GM19324 (cell line): Measurements from ENCODE around the gene SMYD4.
"Not testable (repeated sequence)": the region's sequence is repeated elsewhere in the genome, so short reads cannot be mapped to it uniquely, and the experiment has no call there.

Experiments
- ATAC-seq: cut with Tn5 transposase; IDR thresholded peaks from one replicate; pipeline ENCODE4 v1.9.1; 2021; ENCODE audit warnings: mild to moderate bottlenecking, moderate library complexity; ENCODE audit not compliant: unreplicated experiment, low FRiP score

The SMYD4 gene

DNA sequence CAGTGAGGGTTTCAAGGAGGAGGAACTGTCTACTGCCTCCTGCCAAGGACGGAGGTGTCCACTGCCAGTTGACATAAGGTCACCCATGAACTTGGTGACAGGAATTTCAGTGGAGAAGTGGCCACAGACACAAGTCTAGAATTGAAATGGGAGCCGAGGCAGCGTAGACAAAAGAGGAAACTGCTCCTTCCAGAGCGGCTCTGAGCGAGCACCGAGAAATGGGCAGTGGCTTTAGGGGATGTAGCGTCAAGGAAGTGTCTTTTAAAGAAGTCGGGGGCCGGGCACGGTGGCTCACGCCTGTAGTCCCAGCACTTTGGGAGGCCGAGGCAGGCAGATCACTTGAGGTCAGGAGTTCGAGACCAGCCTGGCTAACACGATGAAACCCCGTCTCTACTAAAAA, 70.9 kb downstream of the SMYD4 start:
- no peak for ATAC-seq

DNA sequence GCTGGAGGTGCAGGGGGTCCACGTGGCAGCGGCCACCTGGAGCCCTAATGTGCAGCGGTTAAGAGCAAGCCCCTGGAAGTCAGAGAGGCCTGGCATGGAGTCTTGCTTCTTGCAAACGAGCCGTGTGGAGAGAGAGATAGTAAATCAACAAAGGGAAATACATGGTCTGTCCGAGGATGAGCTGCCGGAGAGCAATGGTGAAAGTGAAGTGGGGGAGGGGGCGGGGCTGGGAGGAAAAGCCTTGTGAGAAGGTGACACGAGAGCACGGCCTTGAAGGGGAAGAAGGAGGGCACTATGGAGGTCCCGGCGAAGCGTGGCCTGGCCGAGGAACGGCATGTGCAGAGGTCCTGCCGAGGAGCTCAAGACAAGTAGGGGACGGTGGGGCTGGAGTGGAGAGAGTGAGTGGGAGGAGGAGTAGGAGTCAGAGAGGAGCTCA, 73.9 kb downstream of the SMYD4 start:
- ATAC-seq: no peak

DNA sequence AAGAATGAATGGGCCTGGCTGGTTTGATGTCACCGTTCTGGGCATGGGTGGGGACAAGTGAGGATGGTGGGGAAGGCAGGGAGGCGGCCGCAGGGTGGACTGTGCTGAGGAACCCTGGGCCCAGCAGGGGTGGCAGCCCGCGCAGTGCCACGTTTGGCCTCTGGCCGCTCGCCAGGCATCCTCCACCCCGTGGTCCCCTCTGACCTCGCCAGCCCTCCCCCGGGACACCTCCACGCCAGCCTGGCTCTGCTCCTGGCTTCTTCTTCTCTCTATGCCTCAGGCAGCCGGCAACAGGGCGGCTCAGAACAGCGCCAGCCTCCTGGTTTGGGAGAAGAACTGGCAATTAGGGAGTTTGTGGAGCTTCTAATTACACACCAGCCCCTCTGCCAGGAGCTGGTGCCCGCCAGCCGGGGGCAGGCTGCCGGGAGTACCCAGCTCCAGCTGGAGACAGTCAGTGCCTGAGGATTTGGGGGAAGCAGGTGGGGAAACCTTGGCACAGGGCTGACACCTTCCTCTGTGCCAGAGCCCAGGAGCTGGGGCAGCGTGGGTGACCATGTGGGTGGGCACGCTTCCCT, 74.4 kb downstream of the SMYD4 start:
- ATAC-seq: no peak

DNA sequence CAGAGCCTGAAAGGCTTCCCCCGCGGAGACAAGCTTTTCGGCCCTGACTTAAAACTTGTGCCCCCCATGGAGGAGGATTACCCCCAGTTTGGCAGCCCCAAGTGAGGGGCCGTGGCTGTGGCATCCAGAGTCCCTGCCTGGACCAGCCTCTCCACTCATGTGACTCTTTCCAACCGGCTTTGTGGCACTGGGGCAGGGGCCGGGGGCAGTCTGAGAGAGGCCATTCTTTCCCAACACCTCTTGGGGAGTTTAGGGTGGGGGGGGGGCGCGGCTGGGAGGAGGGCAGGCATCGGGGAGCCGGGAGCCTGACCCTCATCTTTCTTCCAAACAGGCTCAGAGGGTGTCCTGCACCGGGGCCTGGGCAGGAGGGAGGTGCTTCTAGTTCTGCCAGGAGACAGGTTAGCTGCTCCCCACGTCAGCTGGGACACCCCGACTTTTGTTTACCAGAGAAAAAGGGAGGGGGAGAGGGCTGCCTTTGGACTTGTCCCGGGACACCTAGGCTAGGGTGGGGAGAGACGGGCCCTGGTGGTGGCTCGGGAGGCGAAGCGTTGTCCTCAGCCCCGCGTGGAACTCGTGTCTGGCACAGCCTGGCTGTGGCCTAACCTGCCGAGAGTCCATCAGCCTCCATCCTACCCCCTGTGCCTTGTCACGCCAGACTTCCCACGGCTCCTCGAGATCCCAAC, 75.1 kb downstream of the SMYD4 start:
- no peak for ATAC-seq

DNA sequence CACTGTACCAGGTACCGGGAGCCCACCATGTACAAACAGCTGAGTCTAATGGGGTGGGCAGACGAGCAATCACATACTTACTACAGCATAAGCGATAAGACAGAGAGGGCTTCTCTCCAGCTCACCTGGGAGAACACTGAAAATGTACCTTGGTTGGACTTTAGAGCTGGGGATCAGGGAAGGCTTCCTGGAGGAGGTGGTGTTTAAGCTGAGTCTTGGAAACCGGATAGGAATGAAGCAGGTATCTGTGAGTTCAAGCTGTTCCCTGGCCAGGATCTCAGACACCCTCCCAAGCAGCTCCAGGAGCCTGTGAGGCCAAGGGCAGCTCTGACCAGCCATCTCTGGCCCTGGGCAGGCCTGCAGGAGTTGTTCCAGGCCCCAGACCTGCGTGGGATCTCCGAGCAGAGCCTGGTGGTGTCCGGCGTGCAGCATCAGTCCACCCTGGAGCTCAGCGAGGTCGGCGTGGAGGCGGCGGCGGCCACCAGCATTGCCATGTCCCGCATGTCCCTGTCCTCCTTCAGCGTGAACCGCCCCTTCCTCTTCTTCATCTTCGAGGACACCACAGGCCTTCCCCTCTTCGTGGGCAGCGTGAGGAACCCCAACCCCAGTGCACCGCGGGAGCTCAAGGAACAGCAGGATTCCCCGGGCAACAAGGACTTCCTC, 75.8 kb downstream of the SMYD4 start:
- ATAC-seq: no peak

DNA sequence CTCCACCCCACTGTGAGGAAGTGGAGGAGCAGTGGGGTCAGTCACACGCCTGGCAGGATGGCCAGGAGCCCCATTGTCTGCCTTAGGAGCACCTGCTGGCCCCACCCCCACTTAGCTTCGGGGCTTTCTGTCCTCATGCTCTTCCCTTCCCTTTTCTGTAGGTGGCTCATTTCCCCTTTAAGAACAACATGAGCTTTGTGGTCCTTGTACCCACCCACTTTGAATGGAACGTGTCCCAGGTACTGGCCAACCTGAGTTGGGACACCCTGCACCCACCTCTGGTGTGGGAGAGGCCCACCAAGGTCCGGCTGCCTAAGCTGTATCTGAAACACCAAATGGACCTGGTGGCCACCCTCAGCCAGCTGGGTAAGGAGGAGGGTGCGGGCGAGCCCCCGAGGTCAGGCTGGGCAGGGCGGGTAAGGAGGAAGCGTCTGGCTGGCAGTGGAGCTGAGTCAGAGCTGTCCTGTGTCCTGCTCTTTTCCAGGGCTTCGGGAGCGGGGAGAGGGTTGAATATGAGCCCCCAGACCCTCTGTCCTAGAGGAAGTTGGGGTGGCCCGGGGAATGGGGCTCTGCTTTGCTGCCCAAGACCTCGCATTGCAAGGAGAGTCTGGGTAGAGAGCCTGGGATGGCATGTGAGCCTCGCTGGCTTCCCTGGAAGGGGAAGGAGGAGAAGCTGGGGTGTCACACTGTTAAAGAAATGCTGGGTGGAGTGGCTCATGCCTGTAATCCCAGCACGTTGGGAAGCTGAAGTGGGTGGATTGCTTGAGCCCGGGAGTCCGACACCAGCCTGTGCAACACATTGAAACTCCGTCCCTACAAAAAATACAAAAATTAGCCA, 77.1 kb downstream of the SMYD4 start:
- no peak for ATAC-seq

DNA sequence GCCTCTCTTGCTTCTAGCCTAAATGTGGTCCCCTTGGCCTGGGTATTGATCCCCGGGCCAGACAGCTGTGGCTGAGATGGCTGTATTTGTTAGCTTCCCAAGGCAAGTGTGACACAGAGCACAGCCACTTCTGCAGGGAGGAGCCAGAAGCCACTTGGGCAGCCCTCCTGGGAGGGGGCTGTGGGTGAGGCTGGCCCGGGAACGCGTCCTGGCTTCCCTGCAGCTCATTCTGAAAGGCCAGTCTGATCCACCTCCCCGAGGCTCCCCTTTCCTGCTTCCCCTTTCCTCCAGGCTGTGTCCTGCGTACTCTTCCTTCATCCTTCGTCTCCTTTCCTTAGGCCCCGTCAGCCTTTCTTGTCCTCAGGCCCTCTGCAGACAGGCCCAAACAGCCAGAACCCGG, 79.1 kb downstream of the SMYD4 start:
- no peak for ATAC-seq

DNA sequence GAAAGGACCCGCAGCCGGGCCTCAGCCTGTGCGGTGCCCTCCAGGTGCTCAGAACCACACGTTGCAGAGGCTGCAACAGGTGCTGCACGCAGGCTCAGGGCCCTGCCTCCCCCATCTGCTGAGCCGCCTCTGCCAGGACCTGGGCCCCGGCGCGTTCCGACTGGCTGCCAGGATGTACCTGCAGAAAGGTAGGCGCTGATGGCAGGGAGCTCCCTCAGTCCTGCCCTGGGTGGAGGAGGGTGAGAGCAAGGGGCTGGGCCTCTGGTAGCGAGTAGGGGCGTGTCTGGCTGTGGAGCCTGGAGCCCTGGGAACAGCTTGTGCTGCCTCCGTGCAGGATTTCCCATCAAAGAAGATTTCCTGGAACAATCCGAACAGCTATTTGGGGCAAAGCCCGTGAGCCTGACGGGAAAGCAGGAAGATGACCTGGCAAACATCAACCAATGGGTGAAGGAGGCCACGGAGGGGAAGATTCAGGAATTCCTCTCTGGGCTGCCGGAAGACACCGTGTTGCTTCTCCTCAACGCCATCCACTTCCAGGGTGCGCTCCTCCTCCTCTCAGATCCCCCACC, 82.6 kb downstream of the SMYD4 start:
- no peak for ATAC-seq

DNA sequence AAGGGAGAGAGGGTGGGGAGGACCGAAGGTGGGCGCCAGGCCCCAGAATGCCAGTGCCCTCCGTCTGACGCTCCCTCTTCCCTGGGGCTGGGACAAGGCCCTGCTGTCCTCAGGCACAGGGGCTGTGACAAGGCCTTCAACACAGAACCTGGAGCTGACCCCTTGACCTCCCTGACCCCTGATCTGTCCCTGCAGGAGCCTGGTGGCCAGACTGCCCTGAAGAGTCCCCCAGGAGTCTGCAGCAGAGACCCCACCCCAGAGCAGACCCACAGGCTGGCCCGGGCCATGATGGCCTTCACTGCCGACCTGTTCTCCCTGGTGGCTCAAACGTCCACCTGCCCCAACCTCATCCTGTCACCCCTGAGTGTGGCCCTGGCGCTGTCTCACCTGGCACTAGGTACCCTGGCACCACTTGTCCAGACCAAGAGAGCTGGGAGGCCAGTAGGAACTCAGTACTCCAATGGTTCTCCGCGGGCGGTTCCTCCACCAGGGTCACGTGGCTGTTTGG, 84.1 kb downstream of the SMYD4 start:
- ATAC-seq: no peak

DNA sequence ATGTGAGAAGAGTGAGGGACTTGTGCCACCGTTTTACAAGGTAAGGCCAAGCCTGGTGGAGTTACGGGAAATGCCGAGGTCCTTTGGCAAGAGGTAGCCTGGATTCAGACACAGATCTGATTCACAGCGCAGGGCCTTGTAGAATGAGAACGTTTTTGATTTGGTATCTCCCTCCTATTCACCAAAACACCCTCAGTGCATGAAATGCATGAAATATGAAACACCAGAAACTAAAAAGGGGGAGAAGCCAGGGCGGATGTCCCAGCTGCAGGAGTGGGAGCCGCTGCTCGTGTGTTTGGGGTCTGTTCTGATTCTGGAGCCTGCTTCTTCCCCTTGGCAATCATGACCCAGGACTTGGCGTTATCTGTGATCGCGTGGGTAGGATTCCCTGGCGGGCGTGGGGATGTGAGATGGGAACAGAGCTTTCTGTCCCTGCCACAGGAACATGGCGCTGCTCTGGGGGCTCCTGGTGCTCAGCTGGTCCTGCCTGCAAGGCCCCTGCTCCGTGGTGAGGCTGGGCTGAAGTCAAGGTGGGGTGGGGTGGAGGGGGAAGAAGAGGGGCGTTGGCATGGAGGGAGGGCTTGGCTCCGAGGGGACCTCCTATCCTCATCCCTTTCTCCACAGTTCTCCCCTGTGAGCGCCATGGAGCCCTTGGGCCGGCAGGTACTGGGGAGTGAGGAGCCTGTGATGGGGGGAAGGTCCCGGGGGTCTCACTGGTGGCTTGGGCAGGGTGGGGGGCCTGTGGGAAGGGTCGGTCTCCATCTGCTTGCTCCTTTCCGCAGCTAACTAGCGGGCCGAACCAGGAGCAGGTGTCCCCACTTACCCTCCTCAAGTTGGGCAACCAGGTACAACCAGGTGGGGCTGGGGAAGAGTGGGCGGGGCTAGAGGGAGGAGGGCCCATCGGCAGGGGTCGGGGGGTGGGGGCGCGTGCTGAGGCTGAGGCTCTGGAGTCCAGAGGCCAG, 84.9 kb downstream of the SMYD4 start:
- no peak for ATAC-seq

DNA sequence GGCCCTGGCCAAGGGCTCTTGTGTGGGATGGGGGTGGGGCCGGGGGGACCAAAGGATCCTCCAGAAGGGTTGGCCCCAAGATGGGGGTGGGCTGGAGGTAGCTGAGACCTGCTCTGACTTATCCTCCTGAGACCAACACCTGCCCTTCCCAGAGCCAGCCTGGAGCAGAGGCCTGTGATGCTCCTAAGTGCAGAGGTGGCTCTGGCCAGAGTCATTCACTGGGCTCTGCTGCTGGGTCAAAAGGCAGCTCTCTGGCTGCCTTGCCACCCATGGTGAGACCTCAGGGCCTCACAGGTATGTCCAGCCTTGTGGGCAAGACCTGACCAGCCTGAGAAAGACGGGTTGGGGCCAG, 86.6 kb downstream of the SMYD4 start:
- no peak for ATAC-seq

DNA sequence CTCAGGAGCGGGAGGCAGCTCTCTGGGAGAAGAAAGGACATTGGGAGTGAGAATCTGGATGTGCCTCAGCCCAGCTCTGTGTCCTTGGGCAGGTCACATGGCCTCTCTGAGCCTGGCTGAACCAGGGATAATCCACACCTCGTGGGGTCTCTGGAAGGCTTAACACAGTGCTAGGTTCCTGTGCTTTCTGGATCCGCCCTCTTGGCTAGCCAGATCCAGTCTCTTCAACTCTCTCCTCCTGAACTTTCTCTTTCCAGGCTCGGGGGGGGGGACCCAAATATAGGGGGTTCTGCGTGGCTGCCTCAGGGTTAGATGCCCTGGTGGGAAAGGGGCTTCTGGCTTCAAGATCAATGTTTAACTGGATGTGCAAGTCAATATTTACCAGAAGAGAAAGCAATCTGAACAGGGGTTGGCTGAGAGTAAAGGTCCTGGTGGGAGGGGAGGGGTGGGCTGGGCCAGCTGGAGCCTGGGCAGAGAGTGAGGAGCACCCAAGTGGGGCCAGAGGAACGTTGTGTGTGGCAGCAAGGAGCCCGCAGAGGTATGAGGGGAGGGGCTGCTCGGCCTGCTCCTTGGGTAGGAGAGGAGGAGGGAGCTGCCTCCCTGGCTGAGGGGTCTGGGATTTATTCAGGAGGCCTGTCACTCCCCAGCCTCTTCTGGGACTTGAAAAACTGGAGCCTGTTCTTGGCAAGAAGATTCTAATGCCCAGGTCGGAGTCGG, 87.2 kb downstream of the SMYD4 start, which contains the start of gene SERPINF2:
Gene SERPINF2 (plus strand): TSS at position 501 of the 717 bp plus-strand sequence. CDS start 2,125 bp downstream, outside the sequence.
- no peak for ATAC-seq

DNA sequence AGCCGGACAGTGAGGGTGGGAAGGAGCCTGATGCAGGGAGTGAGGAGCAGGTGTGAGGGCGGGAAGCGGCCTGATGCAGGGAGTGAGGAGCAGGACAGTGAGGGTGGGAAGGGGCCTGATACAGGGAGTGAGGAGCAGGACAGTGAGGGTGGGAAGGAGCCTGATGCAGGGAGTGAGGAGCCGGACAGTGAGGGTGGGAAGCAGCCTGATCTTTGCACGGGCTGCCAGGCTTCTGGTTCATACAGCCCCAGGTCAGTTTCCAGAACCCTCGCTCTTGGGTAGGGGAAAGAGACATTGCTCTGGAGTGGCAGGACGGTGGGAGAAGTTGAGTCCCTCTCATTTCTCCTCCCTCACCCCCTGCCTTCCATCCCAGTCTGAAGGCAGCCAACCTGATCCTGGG, 87.8 kb downstream of the SMYD4 start:
- not testable (repeated sequence) for ATAC-seq

DNA sequence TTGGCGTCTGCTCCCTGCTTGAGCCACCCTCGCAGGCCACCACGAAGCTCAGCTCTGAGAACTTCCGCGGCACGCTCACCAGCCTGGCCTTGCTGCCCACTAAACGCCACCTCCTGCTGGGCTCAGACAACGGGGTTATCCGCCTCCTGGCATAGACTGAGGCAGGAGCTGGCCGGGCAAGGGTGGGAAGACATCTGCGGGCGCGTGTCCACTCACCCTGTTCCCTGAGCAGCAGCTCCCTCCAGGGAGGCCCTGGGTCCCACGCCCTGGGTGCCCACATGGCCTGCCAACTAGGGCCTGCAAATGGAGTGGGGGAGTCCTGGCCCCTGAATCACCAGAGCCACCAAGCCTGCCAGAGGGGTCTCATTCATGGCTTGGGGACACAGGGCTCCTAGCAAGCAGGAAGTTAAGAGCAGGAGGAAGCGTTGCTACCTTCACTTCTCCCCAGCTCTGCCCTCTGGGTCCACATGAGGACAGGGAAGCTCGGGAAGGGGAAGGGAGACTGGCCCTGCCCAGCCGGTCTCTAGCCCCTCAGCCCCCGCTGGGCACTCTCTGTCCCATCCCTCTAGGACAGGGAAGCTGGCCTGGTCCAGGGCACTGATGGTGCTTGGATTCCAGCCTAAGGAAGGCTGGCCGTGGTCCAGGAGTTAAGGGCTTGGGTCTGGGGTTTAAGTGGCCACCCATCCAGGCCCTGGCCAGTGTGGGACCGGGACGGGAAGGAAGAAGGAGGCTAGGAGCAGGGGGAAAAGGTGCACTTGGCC, 92.0 kb downstream of the SMYD4 start:
- no peak for ATAC-seq

DNA sequence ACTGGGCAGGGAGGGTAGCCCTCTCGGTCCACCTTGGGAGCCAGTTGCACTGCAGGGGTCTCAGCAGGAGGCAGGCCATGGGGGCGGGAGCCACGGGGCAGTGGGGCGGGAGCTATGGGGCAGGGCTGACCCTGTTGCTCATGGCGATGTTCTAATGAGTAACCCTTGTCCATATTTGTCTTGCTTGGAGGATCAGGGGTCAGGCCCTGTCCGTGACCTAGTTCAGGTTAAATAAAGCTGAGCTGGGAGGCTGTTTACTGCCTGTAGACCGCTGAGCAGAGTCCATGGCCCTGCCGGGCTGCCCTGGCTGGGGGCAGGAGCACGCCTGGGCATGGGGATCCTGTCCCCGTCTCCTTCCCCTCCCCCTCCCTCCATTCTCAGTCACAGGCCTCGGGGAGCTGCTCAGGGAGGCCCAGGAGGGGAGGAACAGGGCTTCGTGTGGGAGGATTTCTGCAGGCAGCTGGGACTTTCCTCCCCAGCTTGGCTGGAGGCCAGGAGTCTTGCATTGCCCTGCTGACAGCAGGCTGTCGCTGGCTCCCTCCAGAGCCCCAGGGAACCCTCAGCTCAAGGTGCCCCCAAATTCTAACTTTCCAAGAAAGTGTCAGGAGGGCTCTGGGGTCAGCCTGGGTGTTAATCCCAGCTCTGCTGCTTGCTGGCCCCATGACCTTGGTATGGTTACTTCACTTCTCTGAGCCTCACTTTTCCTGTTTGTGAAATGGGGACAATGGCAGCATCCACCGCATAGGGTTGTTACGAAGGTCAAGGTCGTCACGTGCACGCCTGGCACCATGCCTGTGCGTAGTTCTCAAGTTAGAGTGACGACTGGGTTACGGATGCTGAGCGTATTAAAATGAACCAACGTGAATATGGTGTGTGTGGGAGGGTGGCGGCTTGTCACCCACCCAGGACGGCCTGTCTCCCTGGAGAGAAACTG, 93.1 kb downstream of the SMYD4 start:
- no peak for ATAC-seq

DNA sequence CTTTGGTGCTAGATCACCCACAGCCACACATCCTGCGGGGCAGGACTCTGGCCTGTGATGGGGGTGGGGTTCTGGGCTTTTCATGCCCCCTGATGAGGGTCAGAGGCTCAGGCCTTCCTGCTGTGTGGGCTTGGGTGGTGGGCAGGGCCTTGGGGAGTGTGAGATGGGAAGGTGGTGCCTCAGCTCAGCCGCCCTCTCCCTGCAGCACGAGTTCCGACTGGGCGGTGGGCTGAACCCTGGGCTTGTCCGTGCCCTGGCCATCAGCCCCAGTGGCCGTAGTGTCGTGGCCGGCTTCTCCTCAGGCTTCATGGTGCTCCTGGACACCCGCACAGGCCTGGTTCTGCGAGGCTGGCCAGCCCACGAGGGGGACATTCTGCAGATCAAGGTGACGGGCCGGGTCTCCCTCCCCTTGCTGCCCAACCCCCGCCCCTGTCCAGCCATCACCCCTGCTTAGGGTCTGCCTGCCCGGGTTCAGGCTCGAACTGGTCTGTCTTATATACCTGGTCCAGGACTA, 93.8 kb downstream of the SMYD4 start:
- ATAC-seq: no peak

DNA sequence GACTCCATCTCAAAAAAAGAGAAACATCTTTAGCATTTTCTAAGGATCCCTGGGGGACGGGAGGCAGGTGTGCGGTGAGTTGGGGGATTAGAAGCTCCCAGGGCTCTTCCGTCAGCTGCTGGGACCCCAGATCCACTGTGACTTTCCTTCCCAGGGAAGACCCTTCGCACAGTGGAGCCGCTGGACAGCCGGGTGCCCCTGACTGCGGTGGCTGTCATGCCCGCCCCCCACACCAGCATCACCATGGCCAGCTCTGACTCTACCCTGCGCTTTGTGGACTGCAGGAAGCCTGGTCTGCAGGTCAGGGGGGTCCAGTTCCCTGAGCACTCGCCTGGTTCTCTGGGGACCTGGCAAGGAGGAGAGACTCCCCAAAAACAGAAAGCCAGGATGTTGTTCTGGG, 94.3 kb downstream of the SMYD4 start:
- no peak for ATAC-seq
